ENCODE measurements around the gene LPP.

The LPP gene

DNA sequence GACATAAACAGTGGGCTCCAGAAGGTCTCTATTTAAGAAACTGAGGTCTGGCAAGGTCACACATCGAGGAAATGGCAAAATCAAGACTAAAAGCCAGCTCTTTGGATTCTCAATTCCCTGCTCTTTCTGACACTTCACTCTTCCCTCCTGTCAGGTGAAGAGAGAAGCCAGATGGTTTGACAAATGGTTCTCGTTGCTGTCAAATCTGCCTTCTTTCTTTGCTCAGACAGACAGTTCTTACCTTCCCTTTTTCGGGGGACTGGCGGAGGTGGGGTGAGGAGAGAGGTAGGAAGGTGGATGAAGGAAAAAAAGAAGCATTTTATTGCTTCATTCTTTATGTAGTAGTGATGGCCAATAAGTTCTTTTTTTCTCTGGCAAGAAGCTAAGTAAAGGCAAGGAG, 133.4 kb downstream of the LPP start:
- no peak for DNase-seq (ENCODE audit: low read depth)
- no peak for TF ChIP-seq CTCF (IDR thresholded peaks at IDR 0.05; ENCODE audit: low read depth, low read length, missing control alignments)
- in situ Hi-C loops (cut with HindIII; ENCODE audit: low sequenced_read_pairs), result loop anchor here (5.0 kb wide), 1 partner anchor 540 kb away; the partner anchor contains the start of gene BCL6
- H3K4me3 ChIP-seq (ENCODE audit: low read depth, low read length), result no peak overlapping the region

DNA sequence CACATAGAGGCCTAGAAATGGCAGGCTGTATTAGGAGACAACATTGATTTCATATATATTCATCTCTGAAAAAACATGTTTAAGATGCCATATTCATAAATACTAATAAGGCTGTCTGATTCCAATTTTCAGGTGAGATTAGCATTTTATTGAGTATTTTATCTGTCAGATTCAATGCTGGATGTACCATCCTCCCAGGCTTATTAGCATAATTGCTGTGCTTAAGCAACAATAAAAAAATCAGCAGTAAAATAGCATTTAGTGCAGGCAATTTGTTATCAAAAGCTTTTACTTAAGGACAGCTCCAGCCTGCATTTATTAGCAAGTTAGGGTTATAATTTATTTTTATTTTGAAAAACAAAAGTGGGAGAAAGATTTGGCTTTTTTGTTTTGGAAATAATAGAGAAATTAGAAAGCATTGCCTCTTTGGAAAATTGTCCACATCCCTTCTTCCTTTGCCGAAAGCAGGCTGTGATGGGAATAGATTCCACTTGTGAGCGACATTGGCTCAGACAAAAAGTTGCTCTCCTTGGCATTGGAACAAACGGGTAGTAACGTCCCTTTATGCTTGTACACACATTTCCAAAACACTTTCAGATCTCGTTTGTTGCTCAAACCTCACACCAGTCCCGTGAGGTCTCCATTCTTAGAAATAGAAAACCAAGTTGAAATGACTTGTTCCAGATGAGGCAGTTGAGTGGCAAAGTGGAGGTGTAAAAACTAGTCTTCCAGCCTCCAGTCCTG, 134.0 kb downstream of the LPP start:
- H3K4me3 ChIP-seq (ENCODE audit: low read depth, low read length), result no peak overlapping the region
- no peak for TF ChIP-seq CTCF (IDR thresholded peaks at IDR 0.05; ENCODE audit: low read depth, low read length, missing control alignments)
- in situ Hi-C loops (cut with HindIII; ENCODE audit: low sequenced_read_pairs), result loop anchor here (5.0 kb wide), 1 partner anchor 541 kb away; the partner anchor contains the start of gene BCL6
- DNase-seq (ENCODE audit: low read depth), result no peak

GRCh38 chr3:188292251-188292650, 138.3 kb downstream of the LPP start:
- no peak for DNase-seq (ENCODE audit: low read depth)
- in situ Hi-C loops (cut with HindIII; ENCODE audit: low sequenced_read_pairs), result no loop called here
- H3K4me3 ChIP-seq (ENCODE audit: low read depth, low read length), result no peak overlapping the region
- TF ChIP-seq CTCF (IDR thresholded peaks at IDR 0.05; ENCODE audit: low read depth, low read length, missing control alignments), result no peak

DNA sequence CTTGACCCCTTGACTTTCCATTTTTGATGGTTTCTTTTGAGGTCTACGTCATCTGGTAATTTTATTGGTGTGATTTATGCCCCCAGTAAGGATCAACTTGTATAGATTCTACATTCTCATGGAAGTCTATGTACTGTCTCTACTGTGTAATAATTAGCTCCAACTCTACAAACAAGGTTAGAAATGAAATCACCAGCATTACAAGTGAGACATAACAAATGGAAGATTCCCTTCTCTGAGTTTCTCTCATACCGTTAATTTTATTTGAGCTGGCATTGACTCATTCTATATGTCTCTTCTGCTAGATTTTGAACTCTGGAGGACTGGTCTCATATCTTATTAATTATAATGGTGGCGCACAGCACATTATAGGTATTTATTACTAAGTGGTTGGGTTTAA, 138.9 kb downstream of the LPP start:
- no peak for TF ChIP-seq CTCF (IDR thresholded peaks at IDR 0.05; ENCODE audit: low read depth, low read length, missing control alignments)
- in situ Hi-C loops (cut with HindIII; ENCODE audit: low sequenced_read_pairs), result no loop called here
- H3K4me3 ChIP-seq (ENCODE audit: low read depth, low read length), result no peak overlapping the region
- DNase-seq (ENCODE audit: low read depth), result no peak

DNA sequence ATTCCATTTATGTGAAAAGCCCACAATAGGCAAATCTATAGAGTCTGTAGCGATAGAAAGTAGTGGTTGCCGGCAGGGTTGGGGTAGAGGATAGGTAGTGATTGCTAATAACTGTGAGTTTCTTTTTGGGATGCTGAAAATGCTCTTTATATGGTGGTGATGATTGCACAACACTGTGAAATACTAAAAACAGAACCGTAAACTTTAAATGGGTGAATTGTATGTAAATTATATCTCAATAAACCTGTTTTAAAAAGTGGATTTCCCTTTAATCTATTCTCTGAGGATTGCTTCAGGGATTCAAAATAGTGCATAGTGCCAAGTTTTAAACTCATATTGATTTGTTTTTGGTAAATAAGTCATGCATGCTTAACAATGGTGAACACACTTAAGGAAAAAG, 140.2 kb downstream of the LPP start:
- TF ChIP-seq CTCF (IDR thresholded peaks at IDR 0.05; ENCODE audit: low read depth, low read length, missing control alignments), result no peak
- H3K4me3 ChIP-seq (ENCODE audit: low read depth, low read length), result no peak overlapping the region
- in situ Hi-C loops (cut with HindIII; ENCODE audit: low sequenced_read_pairs), result no loop called here
- DNase-seq (ENCODE audit: low read depth), result no peak

DNA sequence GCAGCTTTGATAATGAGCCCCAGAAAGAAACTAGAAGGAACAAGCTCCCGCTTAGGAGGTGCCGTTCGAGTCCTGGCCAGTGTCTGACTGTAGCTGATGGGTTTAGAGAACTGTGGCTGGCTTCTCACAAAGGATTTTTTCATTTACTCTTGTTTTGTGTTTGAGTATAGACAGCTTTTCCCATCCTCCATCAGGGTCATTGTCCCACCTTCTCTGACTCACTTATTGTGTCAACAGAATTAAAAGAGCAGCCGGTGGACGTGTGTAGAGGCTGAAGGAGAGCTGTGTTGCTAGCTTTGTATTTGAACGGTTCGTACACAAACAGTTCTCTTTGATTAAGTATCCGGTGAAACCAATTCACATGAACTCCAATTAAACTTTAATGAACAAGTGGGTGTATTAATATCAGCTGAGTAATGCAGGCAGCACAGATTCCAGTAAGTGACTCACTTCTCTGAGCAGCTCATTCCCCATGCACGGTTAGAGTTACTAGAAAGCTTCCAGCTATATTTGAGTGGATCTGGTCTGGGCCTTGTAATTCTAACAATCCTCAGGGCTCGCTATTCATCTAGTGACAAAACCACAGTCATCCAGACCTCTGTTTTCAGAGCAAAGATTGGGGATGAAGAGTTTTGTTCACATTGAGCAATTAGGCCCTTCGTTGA, 141.0 kb downstream of the LPP start:
- DNase-seq (ENCODE audit: low read depth), result peak; percentile 91
- in situ Hi-C loops (cut with HindIII; ENCODE audit: low sequenced_read_pairs), result no loop called here
- no peak for TF ChIP-seq CTCF (IDR thresholded peaks at IDR 0.05; ENCODE audit: low read depth, low read length, missing control alignments)
- no peak overlapping the region for H3K4me3 ChIP-seq (ENCODE audit: low read depth, low read length)
